Panc1 (cell line): ENCODE results near the gene F2RL1. TPM values are rescaled to one million over a fixed set of nuclear protein-coding genes. Genes with fewer than 3 reads are reported as not detected.
A peak's percentile ranks its signal among the peaks of the same experiment; 100 is the strongest.

Experiments
- ATAC-seq: fragments of 200-7000 bp; cut with Tn5 transposase; 2 replicates; pipeline ENCODE4 v1.9.1; 2020; ENCODE audit warnings: mild to moderate bottlenecking, moderate library complexity
- BruUV-seq: library from RNA; stranded (reverse); fragments of 400-500 nt; replicated peaks from 2 replicates; lab custom pipeline; 2021; lab: Mats Ljungman, UMichigan
- CTCF ChIA-PET: fragments of 300-600 bp; sonication (Branson Sonifier 250); formaldehyde crosslinking; loops from one replicate; lab custom pipeline; 2022; ENCODE audit warnings: antibody characterized with exemption; lab: Charles Lee
- POLR2A ChIA-PET: fragments of 300-600 bp; sonication (Branson Sonifier 250); formaldehyde crosslinking; loops from one replicate; lab custom pipeline; 2022; ENCODE audit warnings: antibody characterized with exemption; lab: Charles Lee
- DNase-seq: peaks from one replicate; pipeline ENCODE4 v3.0.0-alpha.2; 2010; ENCODE audit warnings: low read depth, low spot score
- H3K27ac ChIP-seq: 2 replicates; pipeline ENCODE4 v1.5.1; 2011; ENCODE audit warnings: mild to moderate bottlenecking, low read length, inconsistent platforms
- H3K27me3 ChIP-seq: fragments of 200-500 bp; sonication (Bioruptor generic); 2 replicates; pipeline ENCODE4 v1.6.0; 2014; ENCODE audit warnings: low read length, inconsistent platforms; ENCODE audit not compliant: control insufficient read depth, insufficient read depth
- H3K36me3 ChIP-seq: fragments of 200-500 bp; sonication (Bioruptor generic); 2 replicates; pipeline ENCODE4 v1.5.1; 2014; ENCODE audit warnings: inconsistent platforms, mild to moderate bottlenecking, low read length, moderate library complexity; ENCODE audit not compliant: control insufficient read depth, insufficient read depth
- H3K4me1 ChIP-seq: 2 replicates; pipeline ENCODE4 v1.5.1; 2011; ENCODE audit warnings: inconsistent platforms, mild to moderate bottlenecking, low read length, moderate library complexity; ENCODE audit not compliant: control insufficient read depth, insufficient read depth
- H3K4me3 ChIP-seq, 2 experiments: 2 replicates each; pipeline ENCODE4 v1.5.1; 2011 to 2012; ENCODE audit warnings: low read depth in 2 of 2, low read length in 2 of 2, mild to moderate bottlenecking in 2 of 2, inconsistent platforms in 1 of 2, moderate library complexity in 1 of 2
- H3K9me3 ChIP-seq: fragments of 200-500 bp; sonication (Bioruptor generic); 2 replicates; pipeline ENCODE4 v1.5.1; 2014; ENCODE audit warnings: low read depth, mild to moderate bottlenecking, inconsistent platforms, low read length, moderate library complexity; ENCODE audit not compliant: control insufficient read depth, insufficient read depth
- POLR2AphosphoS5 ChIP-seq: IDR thresholded peaks from 2 replicates; pipeline ENCODE4 v1.6.1; 2012; ENCODE audit warnings: mild to moderate bottlenecking, low read depth, low read length, moderate library complexity
- SIN3A ChIP-seq: IDR thresholded peaks from 2 replicates; pipeline ENCODE4 v1.6.1; 2012; ENCODE audit warnings: low read depth, mild to moderate bottlenecking, low read length, moderate library complexity, borderline replicate concordance; ENCODE audit not compliant: insufficient read depth
- TCF7L2 ChIP-seq: IDR thresholded peaks from 2 replicates; pipeline ENCODE4 v1.6.1; 2011; ENCODE audit warnings: mild to moderate bottlenecking, low read depth, low read length, inconsistent platforms
- in situ Hi-C: cut with HindIII; loops from 2 replicates; pipeline ENCODE4 v1.10.0; 2016; ENCODE audit warnings: low sequenced_read_pairs, low pct_unique_long_range_greater_than_20kb
- intact Hi-C: fragments of 100-400 bp; cut with micrococcal nuclease; formaldehyde crosslinking; loops from one replicate; pipeline ENCODE4 v1.10.0; 2022; ENCODE audit not compliant: unreplicated experiment
- total RNA-seq: library from RNA; stranded (reverse); gene quantifications from one replicate; pipeline ENCODE4 v1.2.1, GENCODE V29; 2021; ENCODE audit not compliant: unreplicated experiment
- TF ChIP-seq, protein P1 (sequence below), 2 experiments: IDR thresholded peaks; 2 replicates each; pipeline ENCODE4 v1.6.1; 2011 to 2012; ENCODE audit warnings: low read depth in 2 of 2, control low read depth in 1 of 2, low read length in 1 of 2, mild to moderate bottlenecking in 1 of 2, moderate library complexity in 1 of 2; ENCODE audit not compliant: insufficient read depth in 1 of 2
- TF ChIP-seq, protein P2 (sequence below): fragments of 450-650 bp; IDR thresholded peaks from 2 replicates; pipeline ENCODE4 v1.5.1; 2017; ENCODE audit warnings: mild to moderate bottlenecking

Gene F2RL1
- total RNA-seq, 1 experiment from 2014 or later, result 65.9 TPM

DNA sequence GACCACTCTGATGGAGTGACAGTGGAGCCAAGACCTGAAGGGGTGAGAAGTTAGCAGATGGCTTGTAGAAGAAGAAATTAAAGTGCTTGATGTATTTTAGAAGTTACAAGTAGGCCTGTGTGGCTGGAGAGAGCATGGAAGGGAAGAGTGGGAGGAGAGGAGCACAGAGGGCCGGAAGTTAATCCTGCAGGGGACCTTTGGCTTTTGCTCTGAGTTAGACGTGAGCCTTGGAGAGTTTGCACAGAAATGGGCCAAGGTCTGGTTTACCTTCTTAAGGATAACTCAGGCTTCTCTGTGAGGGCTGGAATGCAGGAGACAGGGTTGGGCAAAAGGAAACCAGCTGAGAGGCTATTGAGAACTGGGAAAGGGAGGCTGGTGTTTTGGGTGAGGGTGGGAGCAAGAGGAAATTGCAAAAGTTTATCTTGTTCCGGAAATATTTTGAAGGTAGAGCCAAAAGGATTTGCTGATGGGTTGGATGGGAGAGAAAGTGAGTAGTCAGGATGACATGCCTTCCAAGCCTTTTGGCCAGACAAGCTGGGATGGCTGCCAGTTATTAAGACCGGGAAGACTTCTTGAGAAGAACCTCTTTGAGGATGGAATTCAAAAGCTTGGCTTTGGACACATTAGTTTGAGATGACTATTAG, 17.5 kb upstream of the F2RL1 start:
- Histone ChIP-seq H3K36me3 (no peaks in the 10 kb centered on the region), H3K4me3 (no peak overlapping the region), H3K27ac (peak overlapping the region; percentile 4; the same call in 1 of the 2 replicates), H3K27me3 (no peaks in the 10 kb centered on the region), H3K9me3 (no peaks in the 10 kb centered on the region), H3K4me1 (peaks cover 20% of the 10 kb centered on the region)
- in situ Hi-C loops, result no loop called here
- no TSS peak for BruUV-seq
- POLR2A ChIA-PET, result no interaction called here
- ATAC-seq (no peak), DNase-seq (no peak)
- CTCF ChIA-PET, result no interaction called here
- intact Hi-C loops, result no loop called here
- no peak for TF ChIP-seq POLR2AphosphoS5
- no peak for TF ChIP-seq TCF7L2
- TF ChIP-seq, protein P1, sequence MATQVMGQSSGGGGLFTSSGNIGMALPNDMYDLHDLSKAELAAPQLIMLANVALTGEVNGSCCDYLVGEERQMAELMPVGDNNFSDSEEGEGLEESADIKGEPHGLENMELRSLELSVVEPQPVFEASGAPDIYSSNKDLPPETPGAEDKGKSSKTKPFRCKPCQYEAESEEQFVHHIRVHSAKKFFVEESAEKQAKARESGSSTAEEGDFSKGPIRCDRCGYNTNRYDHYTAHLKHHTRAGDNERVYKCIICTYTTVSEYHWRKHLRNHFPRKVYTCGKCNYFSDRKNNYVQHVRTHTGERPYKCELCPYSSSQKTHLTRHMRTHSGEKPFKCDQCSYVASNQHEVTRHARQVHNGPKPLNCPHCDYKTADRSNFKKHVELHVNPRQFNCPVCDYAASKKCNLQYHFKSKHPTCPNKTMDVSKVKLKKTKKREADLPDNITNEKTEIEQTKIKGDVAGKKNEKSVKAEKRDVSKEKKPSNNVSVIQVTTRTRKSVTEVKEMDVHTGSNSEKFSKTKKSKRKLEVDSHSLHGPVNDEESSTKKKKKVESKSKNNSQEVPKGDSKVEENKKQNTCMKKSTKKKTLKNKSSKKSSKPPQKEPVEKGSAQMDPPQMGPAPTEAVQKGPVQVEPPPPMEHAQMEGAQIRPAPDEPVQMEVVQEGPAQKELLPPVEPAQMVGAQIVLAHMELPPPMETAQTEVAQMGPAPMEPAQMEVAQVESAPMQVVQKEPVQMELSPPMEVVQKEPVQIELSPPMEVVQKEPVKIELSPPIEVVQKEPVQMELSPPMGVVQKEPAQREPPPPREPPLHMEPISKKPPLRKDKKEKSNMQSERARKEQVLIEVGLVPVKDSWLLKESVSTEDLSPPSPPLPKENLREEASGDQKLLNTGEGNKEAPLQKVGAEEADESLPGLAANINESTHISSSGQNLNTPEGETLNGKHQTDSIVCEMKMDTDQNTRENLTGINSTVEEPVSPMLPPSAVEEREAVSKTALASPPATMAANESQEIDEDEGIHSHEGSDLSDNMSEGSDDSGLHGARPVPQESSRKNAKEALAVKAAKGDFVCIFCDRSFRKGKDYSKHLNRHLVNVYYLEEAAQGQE (IDR thresholded peaks at IDR 0.05; ENCODE audit: insufficient read depth in 1 of 2, low read depth in 2 of 2, low read length in 1 of 2), result no peak
- TF ChIP-seq, protein P2, sequence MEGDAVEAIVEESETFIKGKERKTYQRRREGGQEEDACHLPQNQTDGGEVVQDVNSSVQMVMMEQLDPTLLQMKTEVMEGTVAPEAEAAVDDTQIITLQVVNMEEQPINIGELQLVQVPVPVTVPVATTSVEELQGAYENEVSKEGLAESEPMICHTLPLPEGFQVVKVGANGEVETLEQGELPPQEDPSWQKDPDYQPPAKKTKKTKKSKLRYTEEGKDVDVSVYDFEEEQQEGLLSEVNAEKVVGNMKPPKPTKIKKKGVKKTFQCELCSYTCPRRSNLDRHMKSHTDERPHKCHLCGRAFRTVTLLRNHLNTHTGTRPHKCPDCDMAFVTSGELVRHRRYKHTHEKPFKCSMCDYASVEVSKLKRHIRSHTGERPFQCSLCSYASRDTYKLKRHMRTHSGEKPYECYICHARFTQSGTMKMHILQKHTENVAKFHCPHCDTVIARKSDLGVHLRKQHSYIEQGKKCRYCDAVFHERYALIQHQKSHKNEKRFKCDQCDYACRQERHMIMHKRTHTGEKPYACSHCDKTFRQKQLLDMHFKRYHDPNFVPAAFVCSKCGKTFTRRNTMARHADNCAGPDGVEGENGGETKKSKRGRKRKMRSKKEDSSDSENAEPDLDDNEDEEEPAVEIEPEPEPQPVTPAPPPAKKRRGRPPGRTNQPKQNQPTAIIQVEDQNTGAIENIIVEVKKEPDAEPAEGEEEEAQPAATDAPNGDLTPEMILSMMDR, result no peak
- TF ChIP-seq SIN3A, result no peak

DNA sequence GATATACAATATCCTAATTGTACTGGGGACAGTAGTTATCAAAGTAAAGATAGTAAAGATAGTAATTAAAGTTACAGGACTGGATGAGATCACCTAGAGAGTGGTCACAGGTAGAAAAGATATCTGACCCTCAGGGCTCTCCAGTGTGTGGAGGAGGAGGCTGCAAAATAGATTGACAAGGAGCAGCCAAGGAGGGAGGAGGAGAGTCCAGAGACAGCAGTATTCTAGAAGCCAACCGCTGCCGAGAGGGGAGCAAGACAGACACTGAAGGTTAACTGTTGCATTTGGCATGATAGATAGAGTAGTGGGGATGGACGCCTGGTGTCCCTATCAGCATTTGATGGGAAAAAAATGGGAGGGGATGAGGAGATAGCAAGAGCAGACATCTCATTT, 17.0 kb upstream of the F2RL1 start:
- no TSS peak for BruUV-seq
- no peak for ATAC-seq
- H3K36me3 ChIP-seq, result no peaks in the 10 kb centered on the region
- ChIA-PET CTCF (no interaction called here), POLR2A (no interaction called here)
- TF ChIP-seq TCF7L2 (no peak), SIN3A (no peak), POLR2AphosphoS5 (no peak)
- TF ChIP-seq, protein P1 (IDR thresholded peaks at IDR 0.05; ENCODE audit: insufficient read depth in 1 of 2, low read depth in 2 of 2, low read length in 1 of 2), result no peak
- TF ChIP-seq, protein P2, result no peak
- H3K4me3 ChIP-seq, result no peak overlapping the region
- H3K4me1 ChIP-seq, result peaks cover 22% of the 10 kb centered on the region
- in situ Hi-C loops, result no loop called here
- no peak for DNase-seq
- intact Hi-C loops, result no loop called here
- H3K27ac ChIP-seq, result no peak overlapping the region
- no peaks in the 10 kb centered on the region for H3K27me3 ChIP-seq
- H3K9me3 ChIP-seq, result no peaks in the 10 kb centered on the region
